Measurements from ENCODE around the gene CALN1. TPM values are rescaled to one million over a fixed set of nuclear protein-coding genes. Genes with fewer than 3 reads are reported as not detected.

CALN1 gene
- total and polyA plus RNA-seq, 7 donors, result 0.01 to 0.06 (median 0.02) TPM; not detected in 2

GRCh38 chr7:71808115-71808514, 604.0 kb downstream of the CALN1 start:
- H3K27ac ChIP-seq, result no peak overlapping the region
- DNase-seq (no peak), ATAC-seq (no peak)
- WGBS, 3 donors, result 36 to 96% (median 94%) methylated on average over 1 of the region's 1 CpG
- intact Hi-C loops (cut with DNase I), result no loop called here
- H3K4me1 ChIP-seq, result no peaks in the 10 kb centered on the region
- no peaks in the 10 kb centered on the region for H3K27me3 ChIP-seq (ENCODE audit: insufficient read depth in 3 of 3, low read length in 2 of 3)
- no peaks in the 10 kb centered on the region for H3K36me3 ChIP-seq (ENCODE audit: insufficient read depth in 1 of 2, low read depth in 1 of 2)
- peaks cover 11% of the 10 kb centered on the region for H3K9me3 ChIP-seq
- H3K4me3 ChIP-seq, result no peak overlapping the region
- TF ChIP-seq CTCF (IDR thresholded peaks at IDR 0.05), result no peak

GRCh38 chr7:71804256-71804655, 607.9 kb downstream of the CALN1 start:
- intact Hi-C loops (cut with DNase I), result no loop called here

GRCh38 chr7:71801976-71802375, 610.2 kb downstream of the CALN1 start:
- TF ChIP-seq CTCF (IDR thresholded peaks at IDR 0.05), result no peak
- intact Hi-C loops (cut with DNase I), result no loop called here
- H3K27me3 ChIP-seq (ENCODE audit: insufficient read depth in 3 of 3, low read length in 2 of 3), result peaks cover 0 to 2% (median 0%) of the 10 kb centered on the region in 3 donors

More at GRCh38 chr7:71804256-71804655, 607.9 kb downstream of the CALN1 start:
- H3K36me3 ChIP-seq (ENCODE audit: insufficient read depth in 1 of 2, low read depth in 1 of 2), result no peaks in the 10 kb centered on the region
- no peak overlapping the region for H3K27ac ChIP-seq
- H3K4me3 ChIP-seq, result no peak overlapping the region
- WGBS, 3 donors, result 81 to 90% (median 90%) methylated on average over 3 of the region's 3 CpGs
- H3K27me3 ChIP-seq (ENCODE audit: insufficient read depth in 3 of 3, low read length in 2 of 3), result peaks cover 0 to 2% (median 0%) of the 10 kb centered on the region in 3 donors
- ATAC-seq (no peak), DNase-seq (no peak)
- TF ChIP-seq CTCF (IDR thresholded peaks at IDR 0.05), result no peak
- H3K9me3 ChIP-seq, result peaks cover 14% of the 10 kb centered on the region
- no peaks in the 10 kb centered on the region for H3K4me1 ChIP-seq

DNA sequence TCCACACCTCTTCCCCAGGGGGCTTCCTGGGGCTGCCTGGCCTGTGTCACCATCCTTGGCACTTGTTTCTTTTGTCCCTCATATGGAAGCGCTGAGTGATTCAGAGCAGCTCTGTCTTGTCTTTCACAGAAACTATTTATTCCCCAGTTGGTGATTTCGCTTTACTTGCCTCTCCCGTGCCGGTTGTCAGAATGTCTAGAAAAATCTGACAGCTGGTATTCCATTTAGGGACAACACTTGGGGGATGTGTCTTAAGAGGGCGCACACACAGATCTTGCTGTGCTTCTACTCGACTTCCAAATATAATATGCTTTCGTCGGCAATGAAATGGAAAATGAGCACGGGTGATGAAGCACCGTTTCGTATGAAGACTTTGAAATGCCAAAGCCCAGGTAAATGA, 611.8 kb downstream of the CALN1 start:
- ATAC-seq, result no peak
- Histone ChIP-seq H3K27ac (no peak overlapping the region), H3K4me1 (no peaks in the 10 kb centered on the region), H3K36me3 (ENCODE audit: insufficient read depth in 1 of 2, low read depth in 1 of 2) (no peaks in the 10 kb centered on the region), H3K4me3 (no peak overlapping the region), H3K9me3 (peaks cover 3% of the 10 kb centered on the region), H3K27me3 (ENCODE audit: insufficient read depth in 3 of 3, low read length in 2 of 3) (peaks cover 0 to 2% (median 0%) of the 10 kb centered on the region in 3 donors)
- DNase-seq, result no peak
- no peak for TF ChIP-seq CTCF (IDR thresholded peaks at IDR 0.05)
- intact Hi-C loops (cut with DNase I), result no loop called here
- WGBS, 3 donors, result 74 to 79% (median 75%) methylated on average over 11 of the region's 11 CpGs

More at GRCh38 chr7:71801976-71802375, 610.2 kb downstream of the CALN1 start:
- Histone ChIP-seq H3K9me3 (peaks cover 11% of the 10 kb centered on the region), H3K4me3 (no peak overlapping the region), H3K4me1 (no peaks in the 10 kb centered on the region), H3K27ac (no peak overlapping the region), H3K36me3 (ENCODE audit: insufficient read depth in 1 of 2, low read depth in 1 of 2) (no peaks in the 10 kb centered on the region)
- WGBS, 3 donors, result 68 to 75% (median 71%) methylated on average over 4 of the region's 4 CpGs
- ATAC-seq (no peak), DNase-seq (no peak)

GRCh38 chr7:71795410-71795809, 616.7 kb downstream of the CALN1 start:
- H3K27me3 ChIP-seq (ENCODE audit: insufficient read depth in 3 of 3, low read length in 2 of 3), result no peaks in the 10 kb centered on the region
- TF ChIP-seq CTCF (IDR thresholded peaks at IDR 0.05), result no peak
- 80 to 85% (median 84%) methylated on average over 10 of the region's 10 CpGs for WGBS, 3 donors
- no peak overlapping the region for H3K27ac ChIP-seq
- H3K9me3 ChIP-seq, result peaks cover 3% of the 10 kb centered on the region
- H3K36me3 ChIP-seq (ENCODE audit: insufficient read depth in 1 of 2, low read depth in 1 of 2), result no peaks in the 10 kb centered on the region
- no peaks in the 10 kb centered on the region for H3K4me1 ChIP-seq
- intact Hi-C loops (cut with DNase I), result no loop called here
- ATAC-seq, result no peak
- no peak for DNase-seq
- H3K4me3 ChIP-seq, result no peak overlapping the region

Measured in psoas muscle (tissue), 8 donors.